GM18868 (cell line): Measurements from ENCODE around the gene GDNF.
"Not testable (repeated sequence)": the region's sequence is repeated elsewhere in the genome, so short reads cannot be mapped to it uniquely, and the experiment has no call there.

Source experiments
- ATAC-seq: cut with Tn5 transposase; IDR thresholded peaks from one replicate; pipeline ENCODE4 v1.9.1; 2021; ENCODE audit warnings: mild to moderate bottlenecking, moderate library complexity; ENCODE audit not compliant: unreplicated experiment

Gene GDNF

GRCh38 chr5:37823433-37824152, 16.2 kb downstream of the GDNF start:
- ATAC-seq: no peak

GRCh38 chr5:37816883-37817282, 23.0 kb downstream of the GDNF start:
- ATAC-seq: no peak

- no peak for ATAC-seq
These were observed 23.5 kb downstream of the GDNF start for GRCh38 chr5:37816331-37816730.

GRCh38 chr5:37815913-37816312, 23.9 kb downstream of the GDNF start:
- no peak for ATAC-seq

- ATAC-seq: no peak
These were observed 25.1 kb downstream of the GDNF start for GRCh38 chr5:37814699-37815098.

- no peak for ATAC-seq
These were observed 27.5 kb downstream of the GDNF start for GRCh38 chr5:37812365-37812764.

- no peak for ATAC-seq
These were observed 28.0 kb downstream of the GDNF start for GRCh38 chr5:37811866-37812265.

GRCh38 chr5:37810311-37810710, 29.5 kb downstream of the GDNF start:
- no peak for ATAC-seq

GRCh38 chr5:37808945-37809344, 30.9 kb downstream of the GDNF start:
- no peak for ATAC-seq

GRCh38 chr5:37807621-37808301, 32.1 kb downstream of the GDNF start:
- no peak for ATAC-seq

GRCh38 chr5:37807015-37807414, 32.8 kb downstream of the GDNF start:
- ATAC-seq: no peak

- no peak for ATAC-seq
These were observed 33.4 kb downstream of the GDNF start for GRCh38 chr5:37806476-37806875.

GRCh38 chr5:37806016-37806415, 33.8 kb downstream of the GDNF start:
- no peak for ATAC-seq

GRCh38 chr5:37804401-37804800, 35.4 kb downstream of the GDNF start:
- no peak for ATAC-seq

- ATAC-seq: no peak
These were observed 36.4 kb downstream of the GDNF start for GRCh38 chr5:37803487-37803886.

- no peak for ATAC-seq
These were observed 38.3 kb downstream of the GDNF start for GRCh38 chr5:37801521-37801920.

GRCh38 chr5:37799865-37800421, 39.9 kb downstream of the GDNF start:
- ATAC-seq: no peak

GRCh38 chr5:37796435-37796834, 43.4 kb downstream of the GDNF start:
- not testable (repeated sequence) for ATAC-seq

- not testable (repeated sequence) for ATAC-seq
These were observed 44.5 kb downstream of the GDNF start for GRCh38 chr5:37795292-37795691.

GRCh38 chr5:37792975-37793631, 46.7 kb downstream of the GDNF start:
- ATAC-seq: no peak

GRCh38 chr5:37791321-37791720, 48.5 kb downstream of the GDNF start:
- ATAC-seq: no peak

- ATAC-seq: no peak
These were observed 49.9 kb downstream of the GDNF start for GRCh38 chr5:37789991-37790390.
